ENCODE data around the gene POLE2. TPM values are rescaled to one million over a fixed set of nuclear protein-coding genes. Genes with fewer than 3 reads are reported as not detected.

Gene POLE2
- total and polyA plus RNA-seq, 2 of the 13 experiments (the other 11 are each of a cell fraction or from before 2014, with no cell fraction given) = 16.6 to 37.0 TPM

- TF ChIP-seq USF2 (IDR thresholded peaks at IDR 0.05; ENCODE audit: low read depth, low read length) (no peak), USF2 (CRISPR knock-in tag; IDR thresholded peaks at IDR 0.05; ENCODE audit: borderline replicate concordance) (no peak), CEBPG (CRISPR knock-in tag; IDR thresholded peaks at IDR 0.05) (no peak), ZBTB7A (CRISPR knock-in tag; IDR thresholded peaks at IDR 0.05) (peak; percentile 97), ZNF34 (CRISPR knock-in tag; IDR thresholded peaks at IDR 0.05; ENCODE audit: borderline replicate concordance) (peak; percentile 53; the same call in 1 of the 2 replicates), PITX1 (CRISPR knock-in tag; IDR thresholded peaks at IDR 0.05) (no peak; the same call in 1 of the 2 replicates), ZNF746 (CRISPR knock-in tag; IDR thresholded peaks at IDR 0.05) (no peak), MXD3 (CRISPR knock-in tag; IDR thresholded peaks at IDR 0.05) (peak; percentile 73; the same call in 1 of the 2 replicates), SYNCRIP (IDR thresholded peaks at IDR 0.05; ENCODE audit: insufficient read depth, low read depth, low read length) (no peak), DPF2 (CRISPR knock-in tag; IDR thresholded peaks at IDR 0.05; ENCODE audit: borderline replicate concordance, low read depth) (no peak), EHMT2 (IDR thresholded peaks at IDR 0.05; ENCODE audit: borderline replicate concordance, low read depth, low read length) (no peak), ZNF275 (CRISPR knock-in tag; IDR thresholded peaks at IDR 0.05; ENCODE audit: borderline replicate concordance) (no peak), ZFP62 (CRISPR knock-in tag; IDR thresholded peaks at IDR 0.05) (no peak), GATAD2A (CRISPR knock-in tag; IDR thresholded peaks at IDR 0.05) (peak; percentile 71), ZNF24 (IDR thresholded peaks at IDR 0.05) (no peak), ZMYM3 (CRISPR knock-in tag; IDR thresholded peaks at IDR 0.05) (peak; percentile 89), ZNF543 (CRISPR knock-in tag; IDR thresholded peaks at IDR 0.05) (peak; percentile 67), ZNF780A (CRISPR knock-in tag; IDR thresholded peaks at IDR 0.05) (peak; percentile 82; the same call in 1 of the 2 replicates), ZMAT3 (CRISPR knock-in tag; conservative IDR thresholded peaks at IDR 0.05) (peak; percentile 85), FOXK2 (IDR thresholded peaks at IDR 0.05) (no peak), REL (CRISPR knock-in tag; conservative IDR thresholded peaks at IDR 0.05) (peak; percentile 64; the same call in 1 of the 2 replicates), ATF3 (CRISPR knock-in tag; IDR thresholded peaks at IDR 0.05) (no peak), ZNF557 (CRISPR knock-in tag; IDR thresholded peaks at IDR 0.05) (no peak)
Observed at GRCh38 chr14:49692811-49693734, 5.1 kb upstream of the POLE2 start, which contains the start of gene KLHDC1 (continued).
